ENCODE results near the gene KCNK1. TPM values are rescaled to one million over a fixed set of nuclear protein-coding genes. Genes with fewer than 3 reads are reported as not detected.
A peak's percentile ranks its signal among the peaks of the same experiment; 100 is the strongest.

Gene KCNK1
- total and polyA plus RNA-seq, 4 donors, result 2.5 to 12.3 (median 4.5) TPM

GRCh38 chr1:233606813-233607212 is 7.1 kb upstream of the KCNK1 start:
- no peaks in the 10 kb centered on the region for H3K36me3 ChIP-seq (ENCODE audit: control insufficient read depth in 4 of 4, insufficient read depth in 3 of 4, low read depth in 1 of 4, low read length in 3 of 4)
- TF ChIP-seq JUND (IDR thresholded peaks at IDR 0.05) (no peak), RAD21 (IDR thresholded peaks at IDR 0.05) (no peak), HNF4A (conservative IDR thresholded peaks at IDR 0.05) (no peak), FOXA1 (IDR thresholded peaks at IDR 0.05) (no peak), RXRA (IDR thresholded peaks at IDR 0.05) (no peak), EGR1 (IDR thresholded peaks at IDR 0.05; ENCODE audit: low read depth in 2 of 2) (no peak), CTCF (IDR thresholded peaks at IDR 0.05; ENCODE audit: low read depth, low read length, missing input control) (no peak), NR2F2 (IDR thresholded peaks at IDR 0.05) (no peak), SP1 (IDR thresholded peaks at IDR 0.05) (no peak)
- TF ChIP-seq, protein P1, sequence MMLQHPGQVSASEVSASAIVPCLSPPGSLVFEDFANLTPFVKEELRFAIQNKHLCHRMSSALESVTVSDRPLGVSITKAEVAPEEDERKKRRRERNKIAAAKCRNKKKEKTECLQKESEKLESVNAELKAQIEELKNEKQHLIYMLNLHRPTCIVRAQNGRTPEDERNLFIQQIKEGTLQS (IDR thresholded peaks at IDR 0.05), result no peak
- TF ChIP-seq, protein P2, sequence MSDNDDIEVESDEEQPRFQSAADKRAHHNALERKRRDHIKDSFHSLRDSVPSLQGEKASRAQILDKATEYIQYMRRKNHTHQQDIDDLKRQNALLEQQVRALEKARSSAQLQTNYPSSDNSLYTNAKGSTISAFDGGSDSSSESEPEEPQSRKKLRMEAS (IDR thresholded peaks at IDR 0.05), result no peak
- TF ChIP-seq, protein P3, sequence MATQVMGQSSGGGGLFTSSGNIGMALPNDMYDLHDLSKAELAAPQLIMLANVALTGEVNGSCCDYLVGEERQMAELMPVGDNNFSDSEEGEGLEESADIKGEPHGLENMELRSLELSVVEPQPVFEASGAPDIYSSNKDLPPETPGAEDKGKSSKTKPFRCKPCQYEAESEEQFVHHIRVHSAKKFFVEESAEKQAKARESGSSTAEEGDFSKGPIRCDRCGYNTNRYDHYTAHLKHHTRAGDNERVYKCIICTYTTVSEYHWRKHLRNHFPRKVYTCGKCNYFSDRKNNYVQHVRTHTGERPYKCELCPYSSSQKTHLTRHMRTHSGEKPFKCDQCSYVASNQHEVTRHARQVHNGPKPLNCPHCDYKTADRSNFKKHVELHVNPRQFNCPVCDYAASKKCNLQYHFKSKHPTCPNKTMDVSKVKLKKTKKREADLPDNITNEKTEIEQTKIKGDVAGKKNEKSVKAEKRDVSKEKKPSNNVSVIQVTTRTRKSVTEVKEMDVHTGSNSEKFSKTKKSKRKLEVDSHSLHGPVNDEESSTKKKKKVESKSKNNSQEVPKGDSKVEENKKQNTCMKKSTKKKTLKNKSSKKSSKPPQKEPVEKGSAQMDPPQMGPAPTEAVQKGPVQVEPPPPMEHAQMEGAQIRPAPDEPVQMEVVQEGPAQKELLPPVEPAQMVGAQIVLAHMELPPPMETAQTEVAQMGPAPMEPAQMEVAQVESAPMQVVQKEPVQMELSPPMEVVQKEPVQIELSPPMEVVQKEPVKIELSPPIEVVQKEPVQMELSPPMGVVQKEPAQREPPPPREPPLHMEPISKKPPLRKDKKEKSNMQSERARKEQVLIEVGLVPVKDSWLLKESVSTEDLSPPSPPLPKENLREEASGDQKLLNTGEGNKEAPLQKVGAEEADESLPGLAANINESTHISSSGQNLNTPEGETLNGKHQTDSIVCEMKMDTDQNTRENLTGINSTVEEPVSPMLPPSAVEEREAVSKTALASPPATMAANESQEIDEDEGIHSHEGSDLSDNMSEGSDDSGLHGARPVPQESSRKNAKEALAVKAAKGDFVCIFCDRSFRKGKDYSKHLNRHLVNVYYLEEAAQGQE (IDR thresholded peaks at IDR 0.05), result no peak
- peaks cover 2 to 10% (median 8%) of the 10 kb centered on the region in 4 donors for H3K4me1 ChIP-seq (ENCODE audit: control insufficient read depth in 4 of 4, insufficient read depth in 4 of 4, low read length in 3 of 4)
- DNase-seq (ENCODE audit: low spot score), result no peak
- no peaks in the 10 kb centered on the region for H3K27me3 ChIP-seq (ENCODE audit: control insufficient read depth in 4 of 4, insufficient read depth in 4 of 4, low read length in 3 of 4)
- no peak overlapping the region for H3K27ac ChIP-seq (ENCODE audit: low read depth in 1 of 2, low read length in 2 of 2)
- peaks cover 0 to 2% (median 0%) of the 10 kb centered on the region in 4 donors for H3K9me3 ChIP-seq (ENCODE audit: control insufficient read depth in 4 of 4, low read length in 3 of 4)
- H3K9ac ChIP-seq (ENCODE audit: low read depth in 1 of 2, low read length in 2 of 2), result no peak overlapping the region
- no peak overlapping the region for H3K4me3 ChIP-seq (ENCODE audit: low read depth in 1 of 3, low read length in 3 of 3)
- 72% methylated on average over 5 of the region's 5 CpGs for WGBS

GRCh38 chr1:233607252-233608119 is 6.4 kb upstream of the KCNK1 start:
- no peak overlapping the region for H3K9ac ChIP-seq (ENCODE audit: low read depth in 1 of 2, low read length in 2 of 2)
- no peaks in the 10 kb centered on the region for H3K27me3 ChIP-seq (ENCODE audit: control insufficient read depth in 4 of 4, insufficient read depth in 4 of 4, low read length in 3 of 4)
- H3K4me1 ChIP-seq (ENCODE audit: control insufficient read depth in 4 of 4, insufficient read depth in 4 of 4, low read length in 3 of 4), result peaks cover 2 to 10% (median 8%) of the 10 kb centered on the region in 4 donors
- 58% methylated on average over 8 of the region's 8 CpGs for WGBS
- H3K36me3 ChIP-seq (ENCODE audit: control insufficient read depth in 4 of 4, insufficient read depth in 3 of 4, low read depth in 1 of 4, low read length in 3 of 4), result no peaks in the 10 kb centered on the region
- no peak overlapping the region for H3K4me3 ChIP-seq (ENCODE audit: low read depth in 1 of 3, low read length in 3 of 3)
- peaks cover 0 to 2% (median 0%) of the 10 kb centered on the region in 4 donors for H3K9me3 ChIP-seq (ENCODE audit: control insufficient read depth in 4 of 4, low read length in 3 of 4)
- H3K27ac ChIP-seq (ENCODE audit: low read depth in 1 of 2, low read length in 2 of 2), result peak overlapping the region in 1 of 2 donors; percentile 25
- DNase-seq (ENCODE audit: low spot score), result no peak
- TF ChIP-seq RXRA (IDR thresholded peaks at IDR 0.05) (peak; percentile 30 to 83), FOXA2 (IDR thresholded peaks at IDR 0.05) (no peak), GABPA (IDR thresholded peaks at IDR 0.05 in 1 of 2, conservative IDR thresholded peaks at IDR 0.05 in 1 of 2) (no peak), EGR1 (IDR thresholded peaks at IDR 0.05; ENCODE audit: low read depth in 2 of 2) (no peak), TAF1 (conservative IDR thresholded peaks at IDR 0.05) (no peak), JUND (IDR thresholded peaks at IDR 0.05) (no peak), RAD21 (IDR thresholded peaks at IDR 0.05) (peak; percentile 41 to 49), HNF4G (IDR thresholded peaks at IDR 0.05) (no peak), YY1 (IDR thresholded peaks at IDR 0.05) (no peak), CTCF (IDR thresholded peaks at IDR 0.05; ENCODE audit: low read depth, low read length, missing input control) (no peak), SP1 (IDR thresholded peaks at IDR 0.05) (peak; percentile 57), FOXA1 (IDR thresholded peaks at IDR 0.05) (no peak), NR2F2 (IDR thresholded peaks at IDR 0.05) (no peak)
- TF ChIP-seq, protein P2 (IDR thresholded peaks at IDR 0.05), result peak; percentile 57
- TF ChIP-seq, protein P1 (IDR thresholded peaks at IDR 0.05), result no peak

Measured in liver (tissue), 9 donors.